ENCODE data around the gene NDST4.

NDST4 gene

GRCh38 chr4:114907568-114907967, 205.9 kb downstream of the NDST4 start:
- no peak for DNase-seq (ENCODE audit: low read depth, low spot score)

- no peak for DNase-seq (ENCODE audit: low read depth, low spot score)
These were observed 208.4 kb downstream of the NDST4 start for GRCh38 chr4:114905017-114905416.

GRCh38 chr4:114900934-114901333, 212.5 kb downstream of the NDST4 start:
- no peak for DNase-seq (ENCODE audit: low read depth, low spot score)

- DNase-seq (ENCODE audit: low read depth, low spot score) = no peak
These were observed 222.6 kb downstream of the NDST4 start for GRCh38 chr4:114890773-114891172.

- no peak for DNase-seq (ENCODE audit: low read depth, low spot score)
These were observed 226.7 kb downstream of the NDST4 start for GRCh38 chr4:114886761-114887160.

- no peak for DNase-seq (ENCODE audit: low read depth, low spot score)
These were observed 229.8 kb downstream of the NDST4 start for GRCh38 chr4:114883641-114884040.

GRCh38 chr4:114879916-114880669, 233.3 kb downstream of the NDST4 start:
- DNase-seq (ENCODE audit: low read depth, low spot score) = no peak

GRCh38 chr4:114875630-114876029, 237.8 kb downstream of the NDST4 start:
- no peak for DNase-seq (ENCODE audit: low read depth, low spot score)

GRCh38 chr4:114874321-114874720, 239.1 kb downstream of the NDST4 start:
- no peak for DNase-seq (ENCODE audit: low read depth, low spot score)

GRCh38 chr4:114870987-114871386, 242.4 kb downstream of the NDST4 start:
- no peak for DNase-seq (ENCODE audit: low read depth, low spot score)

- no peak for DNase-seq (ENCODE audit: low read depth, low spot score)
These were observed 246.3 kb downstream of the NDST4 start for GRCh38 chr4:114866901-114867670.

- DNase-seq (ENCODE audit: low read depth, low spot score) = no peak
These were observed 249.4 kb downstream of the NDST4 start for GRCh38 chr4:114864060-114864459.

GRCh38 chr4:114860786-114861185, 252.6 kb downstream of the NDST4 start:
- no peak for DNase-seq (ENCODE audit: low read depth, low spot score)

- DNase-seq (ENCODE audit: low read depth, low spot score) = no peak
These were observed 255.6 kb downstream of the NDST4 start for GRCh38 chr4:114857831-114858230.

GRCh38 chr4:114839986-114840385, 273.4 kb downstream of the NDST4 start:
- no peak for DNase-seq (ENCODE audit: low read depth, low spot score)

GRCh38 chr4:114830628-114831027, 282.8 kb downstream of the NDST4 start:
- DNase-seq (ENCODE audit: low read depth, low spot score) = no peak

- no peak for DNase-seq (ENCODE audit: low read depth, low spot score)
These were observed 285.8 kb downstream of the NDST4 start for GRCh38 chr4:114827651-114828050.

- no peak for DNase-seq (ENCODE audit: low read depth, low spot score)
These were observed 297.7 kb downstream of the NDST4 start for GRCh38 chr4:114815760-114816159.

- no peak for DNase-seq (ENCODE audit: low read depth, low spot score)
These were observed 299.5 kb downstream of the NDST4 start for GRCh38 chr4:114813961-114814360.

GRCh38 chr4:114811564-114812301, 301.7 kb downstream of the NDST4 start:
- DNase-seq (ENCODE audit: low read depth, low spot score) = no peak

- DNase-seq (ENCODE audit: low read depth, low spot score) = no peak
These were observed 305.5 kb downstream of the NDST4 start for GRCh38 chr4:114807759-114808404.

- DNase-seq (ENCODE audit: low read depth, low spot score) = no peak
These were observed 306.1 kb downstream of the NDST4 start for GRCh38 chr4:114807357-114807756.

Data from activated CD4-positive, CD25-positive, alpha-beta regulatory T cell treated with anti-CD3 and anti-CD28 coated beads, Interleukin-2, amount 50 U/mL, for 16 hours (primary cell).